ENCODE measurements around the gene HES4. TPM values are rescaled to one million over a fixed set of nuclear protein-coding genes. Genes with fewer than 3 reads are reported as not detected.

The HES4 gene
- total and polyA plus RNA-seq, 2 of the 13 experiments (the other 11 are each of a cell fraction or from before 2014, with no cell fraction given) = 8.8 to 10.6 TPM

GRCh38 chr1:960363-961131 is 39.4 kb downstream of the HES4 start, which contains the start of gene KLHL17 (continued):
- TF ChIP-seq RERE (CRISPR knock-in tag; IDR thresholded peaks at IDR 0.05; ENCODE audit: low read depth) (no peak), CCDC6 (CRISPR knock-in tag; IDR thresholded peaks at IDR 0.05) (no peak), FOSL2 (CRISPR knock-in tag; IDR thresholded peaks at IDR 0.05) (no peak), PRMT3 (CRISPR knock-in tag; IDR thresholded peaks at IDR 0.05; ENCODE audit: borderline replicate concordance, low read depth) (no peak), HNRNPH1 (optimal IDR thresholded peaks at IDR 0.05; ENCODE audit: low read depth, low read length) (no peak), AHR (CRISPR knock-in tag; IDR thresholded peaks at IDR 0.05) (no peak), MZF1 (CRISPR knock-in tag; IDR thresholded peaks at IDR 0.05; ENCODE audit: borderline replicate concordance) (no peak), ZNF282 (IDR thresholded peaks at IDR 0.05; ENCODE audit: partially characterized antibody) (no peak), NFAT5 (CRISPR knock-in tag; IDR thresholded peaks at IDR 0.05) (no peak), FOSL1 (CRISPR knock-in tag; IDR thresholded peaks at IDR 0.05; ENCODE audit: borderline replicate concordance) (no peak), ZBTB49 (CRISPR knock-in tag; IDR thresholded peaks at IDR 0.05; ENCODE audit: borderline replicate concordance) (no peak), TP53 (CRISPR knock-in tag; conservative IDR thresholded peaks at IDR 0.05) (no peak), ZFP36L1 (CRISPR knock-in tag; IDR thresholded peaks at IDR 0.05) (no peak), FOXO4 (CRISPR knock-in tag; conservative IDR thresholded peaks at IDR 0.05) (no peak)

Measured in HepG2 (cell line).